GM23338 (cell line): ENCODE results near the gene SIRPB1.
"Not testable (repeated sequence)": the region's sequence is repeated elsewhere in the genome, so short reads cannot be mapped to it uniquely, and the experiment has no call there.

Experiments
- CREB1 ChIP-seq: fragments of 250-450 bp; sonication (Bioruptor Pico); IDR thresholded peaks from 2 replicates; pipeline ENCODE4 v1.5.0; 2020; ENCODE audit warnings: low read depth, mild to moderate bottlenecking, moderate library complexity
- EZH2 ChIP-seq: fragments of 200-600 bp; sonication (generic); IDR thresholded peaks from one replicate; pipeline ENCODE4 v1.8.0; 2017; ENCODE audit warnings: antibody characterized with exemption, mild to moderate bottlenecking, low read depth; ENCODE audit not compliant: unreplicated experiment
- JUNB ChIP-seq: IDR thresholded peaks from one replicate; pipeline ENCODE4 v1.6.1; 2016; ENCODE audit warnings: antibody characterized with exemption; ENCODE audit not compliant: unreplicated experiment
- NANOG ChIP-seq: IDR thresholded peaks from 2 replicates; pipeline ENCODE4 v1.6.1; 2016; ENCODE audit warnings: antibody characterized with exemption, borderline replicate concordance
- REST ChIP-seq: IDR thresholded peaks from one replicate; pipeline ENCODE4 v1.6.1; 2018; ENCODE audit warnings: antibody characterized with exemption; ENCODE audit not compliant: unreplicated experiment
- STAT1 ChIP-seq: IDR thresholded peaks from one replicate; pipeline ENCODE4 v1.6.1; 2016; ENCODE audit warnings: antibody characterized with exemption; ENCODE audit not compliant: unreplicated experiment
- TF ChIP-seq, protein P1 (sequence below), 2 experiments: fragments of 200-600 bp in 1 of 2; sonication (generic) in 1 of 2; conservative IDR thresholded peaks; 2 replicates each; pipeline versions ENCODE4 v1.5.1 to v1.6.1; 2016 to 2017; ENCODE audit warnings: antibody characterized with exemption in 2 of 2, low read depth in 2 of 2, mild to moderate bottlenecking in 2 of 2, moderate library complexity in 1 of 2

DNA sequence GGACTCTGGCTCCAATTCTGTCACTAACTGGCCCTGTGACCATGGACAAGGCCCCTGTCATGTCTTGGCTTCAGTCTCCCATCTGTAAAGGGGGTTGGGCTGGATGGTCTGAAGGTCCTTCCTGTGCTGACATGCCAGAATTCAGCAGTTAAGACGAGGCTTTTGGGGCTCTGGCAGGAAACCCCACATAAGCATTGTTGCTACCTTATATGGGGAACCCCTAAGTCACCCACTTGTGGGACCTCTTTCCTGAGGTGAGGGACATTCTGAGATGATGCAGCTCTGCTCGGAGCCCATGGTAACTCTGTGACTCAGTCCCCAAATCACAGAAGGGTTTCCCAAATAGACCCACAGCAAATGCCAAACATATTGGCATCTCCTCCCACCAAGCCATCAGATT is 42.5 kb downstream of the SIRPB1 start:
- TF ChIP-seq, protein P1, sequence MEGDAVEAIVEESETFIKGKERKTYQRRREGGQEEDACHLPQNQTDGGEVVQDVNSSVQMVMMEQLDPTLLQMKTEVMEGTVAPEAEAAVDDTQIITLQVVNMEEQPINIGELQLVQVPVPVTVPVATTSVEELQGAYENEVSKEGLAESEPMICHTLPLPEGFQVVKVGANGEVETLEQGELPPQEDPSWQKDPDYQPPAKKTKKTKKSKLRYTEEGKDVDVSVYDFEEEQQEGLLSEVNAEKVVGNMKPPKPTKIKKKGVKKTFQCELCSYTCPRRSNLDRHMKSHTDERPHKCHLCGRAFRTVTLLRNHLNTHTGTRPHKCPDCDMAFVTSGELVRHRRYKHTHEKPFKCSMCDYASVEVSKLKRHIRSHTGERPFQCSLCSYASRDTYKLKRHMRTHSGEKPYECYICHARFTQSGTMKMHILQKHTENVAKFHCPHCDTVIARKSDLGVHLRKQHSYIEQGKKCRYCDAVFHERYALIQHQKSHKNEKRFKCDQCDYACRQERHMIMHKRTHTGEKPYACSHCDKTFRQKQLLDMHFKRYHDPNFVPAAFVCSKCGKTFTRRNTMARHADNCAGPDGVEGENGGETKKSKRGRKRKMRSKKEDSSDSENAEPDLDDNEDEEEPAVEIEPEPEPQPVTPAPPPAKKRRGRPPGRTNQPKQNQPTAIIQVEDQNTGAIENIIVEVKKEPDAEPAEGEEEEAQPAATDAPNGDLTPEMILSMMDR (conservative IDR thresholded peaks at IDR 0.05; ENCODE audit: low read depth in 2 of 2) = not testable (repeated sequence)
- TF ChIP-seq STAT1; EZH2; JUNB; NANOG; REST; CREB1 (CRISPR knock-in tag): not testable (repeated sequence)
